Neural cell (in vitro differentiated cells): ENCODE data around the gene SMAD5. TPM values are rescaled to one million over a fixed set of nuclear protein-coding genes. Genes with fewer than 3 reads are reported as not detected.

Source experiments
- H2AFZ ChIP-seq: fragments of 200-600, 300-800 bp; sonication (generic), shearing (Covaris generic); 2 replicates; pipeline ENCODE4 v1.6.0; 2014; ENCODE audit warnings: low read depth, mild to moderate bottlenecking, antibody characterized with exemption, low read length, moderate library complexity
- H3F3A ChIP-seq: fragments of 200-600 bp; shearing (Covaris generic); 2 replicates; pipeline ENCODE4 v1.6.1; 2016; ENCODE audit warnings: mild to moderate bottlenecking, moderate library complexity, mixed read lengths, antibody characterized with exemption, low read length; ENCODE audit not compliant: insufficient read depth, poor library complexity, severe bottlenecking
- H3K27ac ChIP-seq: fragments of 200-600, 300-800 bp; sonication (generic), shearing (Covaris generic); 2 replicates; pipeline ENCODE4 v1.5.1; 2014; ENCODE audit warnings: mild to moderate bottlenecking, low read length, moderate library complexity
- H3K27me3 ChIP-seq: fragments of 300-800, 200-600 bp; sonication (generic), shearing (Covaris generic); 2 replicates; pipeline ENCODE4 v1.6.0; 2014; ENCODE audit warnings: mild to moderate bottlenecking, low read depth, low read length, moderate library complexity; ENCODE audit not compliant: insufficient read depth
- H3K36me3 ChIP-seq: fragments of 300-800, 200-600 bp; sonication (generic), shearing (Covaris generic); 2 replicates; pipeline ENCODE4 v1.5.1; 2014; ENCODE audit warnings: mild to moderate bottlenecking, antibody characterized with exemption, low read length, moderate library complexity; ENCODE audit not compliant: insufficient read depth
- H3K4me2 ChIP-seq: fragments of 300-800, 200-600 bp; sonication (generic), shearing (Covaris generic); 2 replicates; pipeline ENCODE4 v1.6.0; 2014; ENCODE audit warnings: mild to moderate bottlenecking, low read length
- H3K4me3 ChIP-seq: fragments of 300-800, 200-600 bp; sonication (generic), shearing (Covaris generic); 2 replicates; pipeline ENCODE4 v1.5.1; 2014; ENCODE audit warnings: mild to moderate bottlenecking, low read length, moderate library complexity
- H3K79me2 ChIP-seq: fragments of 200-600 bp; shearing (Covaris generic); replicated peaks from 2 replicates; pipeline ENCODE4 v1.6.0; 2014; ENCODE audit warnings: mild to moderate bottlenecking, low read length, moderate library complexity; ENCODE audit not compliant: insufficient read depth
- H3K9ac ChIP-seq: fragments of 300-800, 200-600 bp; sonication (generic), shearing (Covaris generic); 2 replicates; pipeline ENCODE4 v1.6.1; 2016; ENCODE audit warnings: mild to moderate bottlenecking, low read length, mixed read lengths
- H3K9me2 ChIP-seq: fragments of 200-600 bp; shearing (Covaris generic); 2 replicates; pipeline ENCODE4 v1.6.1; 2016; ENCODE audit warnings: mild to moderate bottlenecking, low read length, mixed read lengths; ENCODE audit not compliant: insufficient read depth
- H3K9me3 ChIP-seq: fragments of 200-600, 300-800 bp; sonication (generic), shearing (Covaris generic); 2 replicates; pipeline ENCODE4 v1.6.1; 2016; ENCODE audit warnings: mild to moderate bottlenecking, mixed run types, low read length, moderate library complexity, mixed read lengths
- H4K20me1 ChIP-seq: fragments of 200-600 bp; shearing (Covaris generic); 2 replicates; pipeline ENCODE4 v1.6.1; 2016; ENCODE audit warnings: mild to moderate bottlenecking, mixed run types; ENCODE audit not compliant: insufficient read depth
- CTCF ChIP-seq: fragments of 450-650 bp; IDR thresholded peaks from 2 replicates; pipeline ENCODE4 v1.5.1; 2014; ENCODE audit warnings: antibody characterized with exemption, mild to moderate bottlenecking, moderate library complexity; ENCODE audit not compliant: poor library complexity, severe bottlenecking
- EP300 ChIP-seq: fragments of 450-650 bp; conservative IDR thresholded peaks from 2 replicates; pipeline ENCODE4 v1.6.1; 2014; ENCODE audit warnings: antibody characterized with exemption, mild to moderate bottlenecking, moderate library complexity; ENCODE audit not compliant: poor library complexity, severe bottlenecking
- EZH2 ChIP-seq: fragments of 200-600, 300-800 bp; shearing (Covaris generic), sonication (generic); IDR thresholded peaks from 2 replicates; pipeline ENCODE4 v1.6.1; 2014; ENCODE audit warnings: antibody characterized with exemption, low read length, borderline replicate concordance, mild to moderate bottlenecking; ENCODE audit not compliant: insufficient read depth, poor library complexity, severe bottlenecking
- MXI1 ChIP-seq: fragments of 450-650 bp; conservative IDR thresholded peaks from 2 replicates; pipeline ENCODE4 v1.6.1; 2014; ENCODE audit warnings: antibody characterized with exemption, mild to moderate bottlenecking; ENCODE audit not compliant: poor library complexity, severe bottlenecking
- POLR2AphosphoS5 ChIP-seq: IDR thresholded peaks from 2 replicates; pipeline ENCODE4 v1.6.1; 2012
- RAD21 ChIP-seq: fragments of 450-650 bp; conservative IDR thresholded peaks from 2 replicates; pipeline ENCODE4 v1.6.1; 2014; ENCODE audit warnings: antibody characterized with exemption, mild to moderate bottlenecking, moderate library complexity
- REST ChIP-seq: IDR thresholded peaks from 2 replicates; pipeline ENCODE4 v1.6.1; 2012; ENCODE audit warnings: borderline replicate concordance
- SMC3 ChIP-seq: fragments of 450-650 bp; conservative IDR thresholded peaks from 2 replicates; pipeline ENCODE4 v1.6.1; 2014; ENCODE audit warnings: antibody characterized with exemption, mild to moderate bottlenecking, moderate library complexity; ENCODE audit not compliant: poor library complexity
- TAF1 ChIP-seq: IDR thresholded peaks from 2 replicates; pipeline ENCODE4 v1.6.1; 2012; ENCODE audit warnings: low read depth
- polyA plus RNA-seq: library from polyadenylated mRNA; depleted of rRNA; stranded (reverse); fragments of >200 nt; gene quantifications from 2 replicates; pipeline ENCODE4 v1.2.3, GENCODE V29; 2014

The SMAD5 gene
- polyA plus RNA-seq, 1 donor from 2014 or later, result 26.3 TPM

DNA sequence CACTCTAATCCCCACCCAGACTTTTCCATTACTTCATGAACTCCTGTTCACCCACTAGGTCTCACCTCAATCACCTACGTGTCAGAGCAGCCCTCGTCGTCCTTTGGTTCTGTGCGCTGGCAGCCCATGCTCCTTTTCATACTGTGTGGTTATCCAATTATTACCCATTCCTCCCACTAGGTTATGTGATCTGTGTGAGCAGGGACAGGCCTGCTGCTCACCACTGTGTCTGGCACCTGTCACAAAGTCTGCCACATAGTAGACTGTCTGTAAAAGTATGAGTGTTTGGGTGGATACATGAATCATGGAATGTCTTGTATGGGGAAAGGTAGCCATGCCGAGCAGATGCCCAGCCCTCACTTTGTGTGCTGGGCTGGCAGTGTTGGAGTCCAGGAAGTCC, 12.1 kb upstream of the SMAD5 start:
- H3K9me2 ChIP-seq, result no peaks in the 10 kb centered on the region
- H2AFZ ChIP-seq, result no peak overlapping the region
- H3K4me3 ChIP-seq, result no peak overlapping the region
- no peaks in the 10 kb centered on the region for H4K20me1 ChIP-seq
- H3K9me3 ChIP-seq, result no peaks in the 10 kb centered on the region
- no peak for TF ChIP-seq MXI1
- TF ChIP-seq EZH2, result no peak
- no peak for TF ChIP-seq CTCF
- no peak for TF ChIP-seq POLR2AphosphoS5
- no peak for TF ChIP-seq RAD21
- TF ChIP-seq TAF1, result no peak
- no peak for TF ChIP-seq SMC3
- TF ChIP-seq REST, result no peak
- no peak for TF ChIP-seq EP300
- no peaks in the 10 kb centered on the region for H3K36me3 ChIP-seq
- no peaks in the 10 kb centered on the region for H3K79me2 ChIP-seq
- no peak overlapping the region for H3K9ac ChIP-seq
- H3K4me2 ChIP-seq, result no peak overlapping the region
- no peaks in the 10 kb centered on the region for H3F3A ChIP-seq
- H3K27me3 ChIP-seq, result no peaks in the 10 kb centered on the region
- no peak overlapping the region for H3K27ac ChIP-seq

DNA sequence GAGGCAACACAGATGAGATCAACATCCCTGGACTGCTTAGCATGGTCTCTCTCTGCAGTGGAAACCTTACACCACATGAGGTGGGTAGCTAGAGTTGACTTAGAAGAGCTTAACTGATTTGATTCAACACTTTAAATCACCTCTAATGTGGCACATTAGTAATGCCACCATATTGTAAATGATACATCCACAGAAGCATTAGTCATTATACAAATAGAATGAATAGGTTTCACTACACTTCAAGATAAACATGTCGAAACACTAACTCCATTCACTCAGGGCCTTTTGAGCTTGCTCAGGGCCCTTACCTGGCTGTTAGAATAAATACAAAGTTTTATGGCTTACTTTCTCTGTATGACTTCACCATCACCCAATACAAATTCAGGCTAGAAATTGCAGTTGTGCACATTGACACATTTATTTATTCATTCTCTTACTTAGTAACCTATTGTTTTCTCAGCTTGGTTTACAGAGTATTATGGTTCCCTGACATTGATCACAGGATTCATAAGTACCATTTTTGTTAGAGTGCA, 9.3 kb upstream of the SMAD5 start:
- no peaks in the 10 kb centered on the region for H4K20me1 ChIP-seq
- H2AFZ ChIP-seq, result no peak overlapping the region
- H3K79me2 ChIP-seq, result no peaks in the 10 kb centered on the region
- H3K27ac ChIP-seq, result no peak overlapping the region
- TF ChIP-seq REST (no peak), POLR2AphosphoS5 (no peak), EP300 (no peak), RAD21 (no peak), TAF1 (no peak), MXI1 (no peak), CTCF (no peak), EZH2 (no peak), SMC3 (no peak)
- H3K9ac ChIP-seq, result no peak overlapping the region
- H3K36me3 ChIP-seq, result no peaks in the 10 kb centered on the region
- no peak overlapping the region for H3K4me3 ChIP-seq
- no peaks in the 10 kb centered on the region for H3F3A ChIP-seq
- no peaks in the 10 kb centered on the region for H3K27me3 ChIP-seq
- no peaks in the 10 kb centered on the region for H3K9me2 ChIP-seq
- H3K9me3 ChIP-seq, result no peaks in the 10 kb centered on the region
- no peak overlapping the region for H3K4me2 ChIP-seq
